GM20431 (cell line): ENCODE data around the gene STOX1.
"Not testable (repeated sequence)": the region's sequence is repeated elsewhere in the genome, so short reads cannot be mapped to it uniquely, and the experiment has no call there.

Experiments used
- in situ Hi-C: fragments of 300-500 bp; cut with MseI, MboI; formaldehyde crosslinking; loops from one replicate; pipeline ENCODE4 v1.15.0; 2020; ENCODE audit warnings: low sequenced_read_pairs; ENCODE audit not compliant: unreplicated experiment

The STOX1 gene

DNA sequence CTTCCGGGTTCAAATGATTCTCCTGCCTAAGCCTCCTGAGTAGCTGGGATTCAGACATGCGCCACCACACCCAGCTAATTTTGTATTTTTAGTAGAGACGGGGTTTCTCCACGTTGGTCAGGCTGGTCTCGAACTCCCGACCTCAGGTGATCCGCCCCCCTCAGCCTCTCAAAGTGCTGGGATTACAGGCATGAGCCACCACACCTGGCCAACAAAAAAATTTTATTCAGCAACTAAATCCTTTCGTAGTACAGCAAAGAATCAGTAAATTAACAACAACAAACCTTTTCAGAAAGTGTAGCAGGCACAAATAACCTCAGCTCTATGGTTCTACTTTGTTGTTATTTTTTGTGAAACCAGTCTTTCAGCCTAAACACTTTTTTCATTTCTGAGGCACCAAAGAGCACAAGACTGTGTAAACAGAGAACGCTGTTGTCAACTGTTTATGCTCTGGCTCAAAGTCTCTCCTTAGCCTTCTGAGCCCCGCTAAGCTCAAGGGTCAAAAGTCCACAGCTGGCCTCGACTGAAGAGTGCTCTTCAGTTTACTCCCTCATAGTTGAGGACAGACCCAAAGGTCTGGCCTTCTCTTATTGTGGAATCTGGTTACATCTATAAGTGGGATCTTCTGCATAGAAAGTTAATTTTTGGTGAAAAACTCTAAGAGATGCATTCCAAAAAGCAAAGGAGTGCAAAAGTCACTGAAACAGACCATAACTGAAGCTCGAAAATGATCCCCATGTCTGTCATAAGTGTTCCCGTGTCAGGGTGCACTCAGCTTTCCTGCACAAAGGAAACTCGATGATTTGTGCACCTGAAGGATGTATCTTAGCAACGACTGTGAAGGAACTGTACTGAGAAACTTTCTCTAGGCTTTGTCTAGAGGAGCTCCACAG is 49.2 kb downstream of the STOX1 start:
- in situ Hi-C loops, result no loop called here

DNA sequence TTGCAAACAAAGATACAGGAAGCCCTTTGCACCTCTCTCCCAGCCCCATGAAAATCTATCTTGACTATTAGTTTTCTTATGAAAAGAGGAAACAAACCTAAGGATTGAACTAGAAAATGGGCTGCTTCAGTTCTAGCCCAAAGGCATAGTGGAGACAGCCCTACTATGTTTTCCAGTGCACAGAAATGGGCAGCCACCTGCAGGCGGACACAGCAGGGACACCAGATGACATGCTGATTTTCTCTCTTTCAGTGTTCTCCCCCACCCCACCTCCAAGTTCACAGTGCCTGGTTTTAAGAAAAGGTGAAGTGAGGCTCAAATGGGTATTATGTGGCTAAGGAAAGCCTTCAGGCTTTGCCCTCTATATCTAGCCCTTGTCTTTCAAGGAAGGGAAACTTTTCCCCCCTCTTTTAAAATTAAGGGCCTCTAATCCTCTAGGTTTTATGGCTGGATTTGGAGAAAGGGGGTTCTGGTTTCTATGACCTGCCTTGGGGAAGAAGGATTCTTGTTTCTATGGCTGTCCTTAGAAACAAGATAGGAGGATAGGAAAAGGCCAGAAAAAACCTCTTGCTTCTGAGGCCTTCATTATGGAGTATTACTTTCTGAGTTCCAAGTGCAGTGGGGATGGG is 50.3 kb downstream of the STOX1 start:
- in situ Hi-C loops, result no loop called here

DNA sequence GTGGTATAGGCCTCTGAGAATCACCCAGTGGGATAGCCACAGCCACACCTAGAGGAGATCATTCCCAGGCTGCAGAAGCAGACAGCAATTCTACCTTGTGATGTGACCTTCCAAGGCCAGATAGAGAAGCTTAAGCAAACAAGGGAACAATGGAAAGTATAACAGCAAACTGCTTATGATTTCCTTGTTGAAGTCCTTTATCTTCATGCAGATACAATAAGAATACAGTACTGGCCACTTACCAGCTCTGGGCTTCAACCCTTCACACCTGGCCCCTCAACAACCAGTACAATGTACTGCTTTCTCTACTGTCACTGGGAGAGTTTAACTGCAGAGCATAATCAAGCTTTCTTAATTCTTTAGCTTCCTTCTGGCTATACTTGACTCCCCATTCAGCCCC is 51.2 kb downstream of the STOX1 start:
- in situ Hi-C loops, result no loop called here

DNA sequence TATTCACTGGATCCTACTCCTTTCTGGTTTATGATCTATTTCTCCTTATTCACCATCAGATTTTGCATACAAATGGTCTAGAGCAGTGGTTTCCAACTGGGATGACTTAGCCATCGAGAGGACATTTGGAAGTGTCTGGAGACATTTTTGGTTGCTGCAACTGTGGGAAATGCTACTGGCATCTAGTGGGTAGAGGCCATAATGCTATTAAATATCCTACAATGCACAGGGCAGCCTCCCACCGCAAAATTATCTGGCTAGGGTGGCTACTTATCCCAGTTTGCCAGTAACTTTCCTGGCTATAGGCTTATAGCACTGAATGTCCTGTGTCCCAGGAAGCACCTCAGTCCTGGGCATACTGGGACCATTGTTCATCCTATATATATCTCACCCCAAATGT is 52.3 kb downstream of the STOX1 start:
- in situ Hi-C loops, result no loop called here

DNA sequence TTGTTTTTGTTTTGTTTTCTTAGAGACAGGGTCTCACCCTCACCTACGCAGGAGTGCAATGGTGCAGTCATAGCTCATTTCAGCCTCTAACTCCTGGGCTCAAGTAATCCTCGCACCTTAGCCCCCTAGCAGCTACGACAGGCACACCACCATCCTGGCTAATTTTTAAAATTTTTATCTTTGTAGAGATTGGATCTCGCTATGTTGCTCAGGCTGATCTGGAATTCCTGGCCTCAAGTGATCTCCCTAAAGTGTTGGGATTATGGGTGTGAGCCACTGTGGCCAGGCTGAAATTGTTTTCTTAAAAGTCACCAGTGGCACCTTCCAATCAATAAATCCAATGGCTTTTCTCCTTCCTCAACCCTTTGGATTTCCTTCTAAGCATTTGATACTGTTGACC is 52.9 kb downstream of the STOX1 start:
- in situ Hi-C loops, result no loop called here

DNA sequence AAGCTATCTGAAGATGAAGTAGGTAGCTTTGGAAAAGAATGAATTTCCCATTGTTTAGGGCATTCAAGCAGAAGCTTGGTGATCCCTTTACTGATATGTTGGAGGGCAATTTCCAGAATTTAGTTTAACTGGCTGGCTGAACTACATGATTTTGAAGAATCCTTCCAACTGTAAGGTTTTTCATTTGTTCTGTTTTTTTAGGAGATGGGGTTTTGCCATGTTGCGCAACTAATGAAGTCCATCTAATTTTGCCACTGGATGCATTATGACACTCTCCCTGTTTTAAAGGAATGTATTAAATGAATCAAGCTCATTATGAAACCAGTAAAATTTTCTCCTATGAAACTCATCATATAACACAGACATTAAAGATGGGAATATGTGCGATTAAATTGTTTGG is 67.7 kb downstream of the STOX1 start:
- in situ Hi-C loops, result no loop called here

DNA sequence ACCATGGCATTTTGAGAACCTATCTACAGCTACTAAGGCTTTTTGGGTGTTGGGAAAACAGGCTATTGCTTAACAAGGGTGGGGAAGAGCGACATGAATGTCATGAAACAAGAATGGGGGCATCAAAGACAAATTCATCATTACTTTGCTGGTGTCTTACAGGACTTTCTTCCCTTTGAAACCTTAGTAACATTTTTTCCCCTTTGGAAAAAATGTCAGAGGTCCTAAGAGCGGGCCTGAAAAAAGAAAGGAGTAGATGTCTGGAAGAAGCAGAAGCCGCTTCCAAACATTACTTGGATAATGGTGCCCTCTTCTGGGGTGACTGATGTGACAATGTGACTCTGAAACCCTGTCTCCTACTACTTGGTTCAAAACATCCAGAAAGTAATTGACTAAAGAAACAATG is 70.0 kb downstream of the STOX1 start:
- in situ Hi-C loops, result no loop called here

DNA sequence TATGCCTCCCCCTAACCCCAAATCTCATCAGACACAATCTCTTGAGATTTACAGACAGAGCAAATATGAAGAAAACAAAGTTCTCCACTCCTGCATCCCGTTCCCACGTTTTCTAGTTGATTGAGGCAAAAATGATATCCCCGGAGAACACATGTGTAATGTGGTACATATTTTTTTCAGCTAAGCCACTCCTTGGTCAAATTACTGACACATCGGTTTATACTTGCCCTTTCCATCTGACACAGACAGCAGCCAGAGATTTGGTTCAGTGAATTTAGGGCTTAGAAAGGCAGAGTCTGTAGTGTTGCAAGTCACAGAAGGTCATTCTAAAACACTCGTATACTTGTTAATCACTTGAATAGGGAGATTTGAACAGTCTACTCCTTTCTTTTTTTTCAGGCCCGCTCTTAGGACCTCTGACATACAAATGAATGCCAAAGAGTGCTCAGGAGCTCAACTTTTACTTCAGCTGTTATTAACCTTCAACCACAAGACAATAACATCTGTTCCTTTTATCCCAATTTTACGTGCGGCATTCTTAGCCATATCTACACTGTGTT is 71.9 kb downstream of the STOX1 start:
- in situ Hi-C loops, result no loop called here

DNA sequence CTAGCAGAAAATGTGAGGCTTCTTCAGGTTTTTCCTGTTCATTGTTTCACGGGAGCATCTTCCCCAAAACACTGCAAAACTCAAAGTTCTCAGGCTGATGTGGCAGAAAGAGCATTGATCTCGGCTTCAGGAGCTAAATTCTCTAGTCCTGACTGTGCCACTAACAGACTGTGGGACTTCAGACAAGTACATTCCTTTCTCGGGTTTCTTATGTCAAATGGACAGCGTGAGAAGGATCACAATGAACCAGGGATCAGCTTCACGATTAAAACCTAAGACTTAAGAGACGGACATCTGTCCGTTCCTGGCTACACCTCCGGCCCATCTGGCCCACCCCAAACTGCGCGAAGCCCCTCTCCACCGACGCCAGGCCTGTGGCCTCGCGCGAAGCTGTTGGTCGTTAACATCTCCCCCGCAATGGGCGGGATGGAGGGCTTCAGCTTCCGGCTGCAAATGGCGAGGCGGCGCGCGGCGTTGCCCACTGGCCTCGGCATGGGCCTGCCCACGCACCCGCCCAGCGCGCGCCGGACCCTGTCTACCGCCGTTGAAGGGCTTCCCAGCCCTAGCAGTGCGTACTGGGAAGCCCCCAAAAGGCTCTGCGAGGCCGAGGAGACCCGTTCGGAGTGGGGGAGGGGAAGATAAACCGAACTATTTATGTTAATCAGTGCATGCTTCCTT is 73.2 kb downstream of the STOX1 start:
- in situ Hi-C loops, result no loop called here

DNA sequence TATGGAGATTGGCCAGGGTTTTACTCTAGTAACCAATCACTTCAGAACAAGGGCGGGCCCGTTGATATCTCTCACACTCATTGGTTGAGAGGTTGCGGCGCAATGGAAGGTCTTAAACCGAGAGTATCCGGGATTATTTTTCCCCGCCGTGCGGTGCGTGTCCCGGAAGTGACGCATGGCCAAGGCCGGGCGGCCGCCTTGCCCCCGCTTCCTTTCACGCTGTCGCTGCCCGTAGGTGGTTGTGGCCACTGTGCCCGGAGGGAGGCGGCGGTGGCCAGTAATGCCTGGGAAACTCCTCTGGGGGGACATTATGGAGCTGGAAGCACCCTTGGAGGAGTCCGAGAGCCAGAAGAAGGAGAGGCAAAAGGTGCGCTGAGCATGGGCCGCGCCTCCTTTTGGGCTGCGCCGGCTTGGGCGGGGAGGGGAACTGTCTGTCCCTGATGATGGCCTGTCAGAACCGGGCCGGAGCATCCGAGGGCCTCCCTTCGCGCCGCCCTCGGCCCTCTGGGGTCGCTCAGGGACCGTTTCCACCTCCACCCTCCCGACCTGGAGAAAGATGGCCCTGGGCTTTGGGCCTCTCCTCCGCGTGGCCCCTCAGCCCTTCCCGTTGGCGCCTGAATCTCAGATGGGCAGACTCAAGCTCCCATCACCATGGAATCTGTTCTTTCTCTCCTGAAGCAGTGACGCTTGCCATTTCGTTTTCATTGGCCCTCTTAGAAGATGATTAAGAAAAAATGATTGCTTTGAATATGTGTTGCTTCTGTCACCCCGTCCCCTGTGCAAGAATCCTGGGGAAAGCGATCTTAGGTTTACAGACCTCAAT is 74.0 kb downstream of the STOX1 start, which contains the start of gene DDX50:
Gene DDX50 (plus strand): TSS at position 211 of the 823 bp plus-strand sequence. CDS start 70 bp downstream, at position 281.
- in situ Hi-C loops, result no loop called here

DNA sequence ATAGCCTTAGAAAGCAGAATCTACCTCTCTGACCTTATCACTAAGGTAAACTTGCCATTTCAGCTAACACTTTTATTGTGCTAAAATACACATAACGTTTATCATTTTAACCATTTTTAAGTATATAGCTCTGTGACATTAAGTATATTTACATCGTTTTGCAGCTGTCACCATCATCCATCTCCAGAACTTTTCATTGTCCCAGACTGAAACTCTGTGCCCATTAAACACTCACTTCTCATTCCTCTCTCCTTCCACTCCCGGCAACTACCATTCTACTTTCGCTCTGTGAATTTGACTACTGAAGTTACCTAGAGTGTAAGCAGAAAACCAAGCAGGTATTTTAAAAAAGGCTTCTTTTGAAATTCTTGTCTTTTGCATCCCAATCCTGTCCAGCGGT is 75.1 kb downstream of the STOX1 start:
- in situ Hi-C loops, result no loop called here

DNA sequence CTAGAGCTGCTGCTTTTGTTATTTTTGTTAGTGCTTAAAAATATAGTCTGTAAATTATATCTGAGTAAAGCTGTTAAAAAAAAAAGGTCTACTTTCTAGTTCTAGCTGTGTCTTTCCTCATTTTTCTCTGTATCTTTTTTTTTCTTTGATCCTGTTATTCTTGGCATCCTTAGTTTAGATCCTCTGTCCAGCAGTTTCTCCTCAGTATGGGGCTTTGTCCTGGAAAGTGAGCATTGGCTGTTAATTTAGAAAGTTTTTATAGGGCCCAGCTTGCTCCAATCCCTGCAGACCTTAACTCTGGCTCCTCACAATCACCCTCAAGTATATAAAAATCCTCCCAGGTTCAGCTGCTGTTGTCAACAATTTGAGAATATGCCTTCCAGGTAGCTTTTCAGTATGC is 97.3 kb downstream of the STOX1 start:
- in situ Hi-C loops, result no loop called here

DNA sequence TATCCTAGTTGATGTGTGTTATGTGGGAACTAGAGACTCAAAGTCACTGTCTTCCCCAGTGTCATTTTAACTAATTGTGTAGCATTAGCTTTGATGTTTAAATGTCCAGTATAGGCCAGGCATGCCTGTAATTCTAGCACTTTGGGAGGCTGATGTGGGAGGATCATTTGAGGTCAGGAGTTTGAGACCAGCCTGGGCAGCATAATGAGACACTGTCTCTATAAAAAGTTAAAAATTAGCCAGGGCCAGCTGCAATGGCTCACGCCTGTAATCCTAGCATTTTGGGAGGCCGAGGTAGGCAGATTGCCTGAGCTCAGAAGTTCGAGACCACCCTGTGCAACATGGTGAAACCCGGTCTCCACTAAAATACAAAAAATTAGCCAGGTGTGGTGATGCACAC is 98.2 kb downstream of the STOX1 start:
- in situ Hi-C loops, result no loop called here

DNA sequence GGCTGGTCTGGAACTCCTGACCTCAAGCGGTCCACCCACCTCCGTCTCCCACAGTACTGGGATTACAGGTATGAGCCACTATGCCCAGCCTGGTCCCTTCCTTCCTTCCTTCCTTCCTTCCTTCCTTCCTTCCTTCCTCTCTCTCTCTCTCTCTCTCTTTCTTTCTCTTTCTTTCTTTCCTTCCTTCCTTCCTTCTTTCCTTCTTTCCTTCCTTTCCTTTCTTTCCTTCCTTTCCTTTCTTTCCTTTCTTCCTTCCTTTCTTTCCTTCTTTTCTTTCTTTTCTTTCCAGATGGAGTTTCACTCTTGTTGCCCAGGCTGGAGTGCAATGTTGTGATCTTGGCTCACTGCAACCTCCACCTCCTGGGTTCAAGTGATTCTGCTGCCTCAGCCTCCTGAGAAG is 101.8 kb downstream of the STOX1 start:
- in situ Hi-C loops, result not testable (repeated sequence)

DNA sequence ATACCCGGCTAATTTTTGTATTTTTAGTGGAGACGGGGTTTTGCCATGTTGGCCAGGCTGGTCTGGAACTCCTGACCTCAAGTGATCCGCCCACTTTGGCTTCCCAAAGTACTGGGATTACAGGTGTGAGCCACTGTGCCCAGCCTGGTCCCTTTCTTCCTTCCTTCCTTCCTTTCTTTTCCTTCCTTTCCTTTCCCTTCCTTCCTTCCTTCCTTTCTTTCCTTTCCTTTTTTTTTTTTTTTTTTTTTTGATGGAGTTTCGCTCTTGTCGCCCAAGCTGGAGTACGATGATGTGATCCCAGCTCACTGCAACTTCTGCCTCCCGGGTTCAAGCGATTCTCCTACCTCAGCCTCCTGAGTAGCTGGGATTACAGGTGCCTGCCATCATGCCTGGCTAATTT is 102.6 kb downstream of the STOX1 start:
- in situ Hi-C loops, result not testable (repeated sequence)

DNA sequence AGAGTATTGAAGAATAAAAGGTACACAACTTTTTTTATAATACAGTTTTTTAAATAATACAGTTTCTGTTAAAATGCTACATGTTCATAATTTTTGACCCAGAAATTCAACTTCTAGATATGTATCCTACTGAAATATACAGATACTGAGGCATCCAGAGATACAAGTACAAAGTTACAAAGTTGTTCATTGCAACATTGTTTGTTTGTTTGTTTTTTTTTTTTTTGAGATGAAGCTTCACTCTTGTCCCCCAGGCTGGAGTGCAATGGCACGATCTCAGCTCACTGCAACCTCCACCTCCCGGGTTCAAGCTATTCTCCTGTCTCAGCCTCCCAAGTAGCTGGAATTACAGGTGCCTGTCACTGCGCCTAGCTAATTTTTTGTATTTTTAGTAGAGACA is 105.5 kb downstream of the STOX1 start:
- in situ Hi-C loops, result not testable (repeated sequence)

DNA sequence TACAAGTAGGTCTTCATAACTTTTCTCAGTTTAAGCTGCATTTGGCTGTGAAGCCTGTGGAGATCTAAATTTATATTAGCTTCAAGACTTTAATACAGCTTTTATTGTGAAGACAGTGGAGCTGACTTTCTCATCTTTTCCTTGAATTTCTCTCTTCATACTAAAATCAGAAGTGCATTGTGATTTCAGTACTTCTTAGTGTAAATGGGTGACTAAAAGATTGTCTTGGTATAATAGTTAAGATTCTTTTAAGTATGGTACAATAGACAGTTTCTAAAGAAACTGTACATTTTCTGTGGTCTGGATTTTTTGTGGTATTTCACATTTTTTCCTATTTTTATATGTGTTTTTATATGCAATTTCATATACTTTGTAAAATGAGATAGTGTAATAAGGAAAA is 107.7 kb downstream of the STOX1 start:
- in situ Hi-C loops, result no loop called here

DNA sequence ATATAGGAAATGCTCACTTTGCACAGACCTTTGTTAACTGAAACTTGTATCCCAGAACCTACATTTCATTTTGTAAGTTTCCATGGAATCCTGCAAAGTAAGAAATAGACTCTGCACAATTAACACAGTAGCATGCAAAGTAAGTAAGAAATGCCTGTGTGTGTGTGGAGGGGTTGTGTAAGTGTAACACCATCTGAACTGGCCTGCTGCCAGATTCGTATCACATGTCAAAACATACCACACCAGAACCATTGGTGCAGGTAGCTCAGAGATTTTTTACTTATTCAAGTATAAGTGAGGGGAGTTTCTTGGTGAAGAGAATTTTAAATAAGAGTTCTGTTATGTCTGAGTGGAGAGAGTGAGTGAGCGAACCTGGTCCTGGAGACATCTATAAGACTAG is 110.8 kb downstream of the STOX1 start:
- in situ Hi-C loops, result no loop called here

DNA sequence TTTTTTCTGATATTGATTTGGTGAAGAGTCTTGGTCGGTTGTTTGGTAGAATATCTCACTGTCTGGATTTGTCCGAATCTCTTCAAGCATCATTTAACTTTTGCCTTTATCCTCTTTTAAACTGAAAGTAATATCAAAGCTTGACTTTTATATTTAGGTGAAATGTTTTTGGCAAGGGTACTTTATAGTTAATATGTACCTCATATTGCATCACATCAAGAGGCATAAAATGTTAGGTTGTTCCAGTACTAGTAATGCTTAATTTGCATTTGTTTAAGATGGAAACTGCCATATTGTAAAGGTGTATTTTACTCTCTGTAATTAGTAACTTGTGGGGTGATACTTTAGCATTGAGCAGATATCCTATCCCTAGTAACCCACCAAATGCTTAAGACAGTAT is 111.6 kb downstream of the STOX1 start:
- in situ Hi-C loops, result no loop called here

DNA sequence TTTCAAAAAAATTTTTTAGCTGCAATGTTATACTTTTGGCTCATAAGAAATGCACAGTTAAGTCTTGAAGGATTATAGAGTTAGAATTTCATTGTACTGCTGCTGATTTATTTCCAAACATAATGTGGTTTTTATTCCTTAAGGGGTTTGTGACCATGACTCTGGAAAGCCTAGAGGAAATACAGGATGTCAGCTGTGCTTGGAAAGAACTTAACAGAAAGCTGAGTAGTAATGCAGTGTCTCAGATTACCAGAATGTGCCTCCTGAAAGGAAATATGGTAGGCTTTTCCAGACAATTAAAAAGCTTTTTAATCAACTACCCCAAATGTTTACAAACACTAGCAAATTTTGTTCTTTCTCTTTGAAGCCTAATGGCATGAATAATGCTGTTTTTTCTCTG is 113.6 kb downstream of the STOX1 start:
- in situ Hi-C loops, result not testable (repeated sequence)
